ENCODE measurements around the gene RASSF3. TPM values are rescaled to one million over a fixed set of nuclear protein-coding genes. Genes with fewer than 3 reads are reported as not detected.

RASSF3 gene
- total and polyA plus RNA-seq, 2 of the 13 experiments (the other 11 are each of a cell fraction or from before 2014, with no cell fraction given): 15.5 to 16.0 TPM

DNA sequence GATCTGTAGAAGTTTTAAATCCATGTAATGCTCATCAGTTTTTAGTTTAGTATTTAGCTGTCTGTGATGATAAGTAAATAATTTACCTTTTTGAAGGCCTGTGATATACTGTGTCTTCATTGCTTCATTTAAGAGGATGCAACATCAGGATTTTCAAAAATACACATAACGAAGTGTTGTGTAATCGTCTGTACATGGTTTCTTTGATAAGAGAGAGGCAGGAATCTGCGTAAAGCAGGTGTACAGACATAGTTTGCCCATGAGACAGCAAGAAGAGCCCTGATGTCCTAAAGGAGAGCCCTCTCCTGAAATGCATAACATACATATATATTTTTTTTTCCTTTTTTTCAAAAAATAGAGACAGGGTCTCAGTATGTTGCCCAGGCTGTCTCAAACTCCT lies 44.8 kb downstream of the RASSF3 start:
- Histone ChIP-seq H3K79me2 (ENCODE audit: insufficient read depth, low read length) (peaks cover 32% of the 10 kb centered on the region), H3K9me3 (ENCODE audit: low read length) (no peaks in the 10 kb centered on the region), H3K27me3 (ENCODE audit: control insufficient read depth in 1 of 2, insufficient read depth in 2 of 2, low read length in 2 of 2) (no peaks in the 10 kb centered on the region), H2AFZ (ENCODE audit: low read length) (no peak overlapping the region), H3K27ac (ENCODE audit: extremely low read length, insufficient read depth, low read length) (peak overlapping the region; percentile 50), H3K4me3 (replicated peaks in 1 of 3; ENCODE audit: insufficient read depth in 1 of 3, low read depth in 2 of 3, low read length in 3 of 3) (no peak overlapping the region), H3K36me3 (replicated peaks in 1 of 2; ENCODE audit: control insufficient read depth in 1 of 2, insufficient read depth in 2 of 2, low read length in 2 of 2) (no peaks in the 10 kb centered on the region), H3K9ac (ENCODE audit: insufficient read depth, low read depth, low read length) (no peak overlapping the region), H3K4me2 (ENCODE audit: low read depth, low read length) (peak overlapping the region; percentile 39), H4K20me1 (ENCODE audit: insufficient read depth, low read length) (0 out of 2 replicates have a peak, but pooled peaks cover 2% of the 10 kb centered on the region), H3K4me1 (ENCODE audit: insufficient read depth, low read length) (peaks cover 74% of the 10 kb centered on the region)
- ChIA-PET POLR2A (interaction anchor here (1.3 kb wide), 1 partner anchor 21 kb away, joined by 4 read pairs; no protein-coding TSS in a partner anchor), CTCF (ENCODE audit: low intra/inter-chr PET ratio, low total read pairs) (no interaction called here)
- peak; percentile 56 for ATAC-seq
- intact Hi-C loops (cut with micrococcal nuclease; ENCODE audit: unreplicated experiment) (loop anchor here (1.0 to 5.0 kb wide), 3 partner anchors 21 to 43 kb away; partner anchors contain the start of gene RASSF3), in situ Hi-C loops (cut with HindIII; ENCODE audit: extremely low pct_ligation_motif_present, low pct_unique_long_range_greater_than_20kb) (no loop called here)
- WGBS (ENCODE audit: low lambda C conversion rate): 10% methylated on average over 3 of the region's 3 CpGs
- DNase-seq (ENCODE audit: low spot score): peak; percentile 85
- FAIRE-seq: peak; percentile 72
- no TSS peak for BruUV-seq (replicated peaks)
- TF ChIP-seq SMC3 (IDR thresholded peaks at IDR 0.05; ENCODE audit: low read length) (peak; percentile 24; the same call in 1 of the 2 replicates), RCOR2 (CRISPR knock-in tag; IDR thresholded peaks at IDR 0.05) (peak; percentile 56; the same call in 1 of the 2 replicates), BCL6 (CRISPR knock-in tag; IDR thresholded peaks at IDR 0.05) (peak; percentile 58; the same call in 1 of the 2 replicates), CEBPB (IDR thresholded peaks at IDR 0.05; ENCODE audit: borderline replicate concordance, low read depth, low read length) (peak; percentile 97), ISL2 (CRISPR knock-in tag; IDR thresholded peaks at IDR 0.05) (peak; percentile 31; the same call in 1 of the 2 replicates), THAP11 (CRISPR knock-in tag; IDR thresholded peaks at IDR 0.05) (peak; percentile 50; the same call in 1 of the 2 replicates), FOXP1 (IDR thresholded peaks at IDR 0.05) (no peak), FOXP1 (CRISPR knock-in tag; IDR thresholded peaks at IDR 0.05) (peak; percentile 53; the same call in 1 of the 2 replicates), TEAD3 (CRISPR knock-in tag; optimal IDR thresholded peaks at IDR 0.05; ENCODE audit: borderline replicate concordance) (peak; percentile 78), FOXA3 (CRISPR knock-in tag; IDR thresholded peaks at IDR 0.05) (peak; percentile 67; the same call in 1 of the 2 replicates), HDAC2 (CRISPR knock-in tag; IDR thresholded peaks at IDR 0.05) (peak; percentile 16; the same call in 1 of the 2 replicates), EP300 (IDR thresholded peaks at IDR 0.05; ENCODE audit: low read depth in 2 of 2, low read length in 2 of 2) (peak; percentile 57 to 73; a peak in 2 of 4 replicates), EP300 (CRISPR knock-in tag; IDR thresholded peaks at IDR 0.05; ENCODE audit: borderline replicate concordance) (no peak), MED1 (CRISPR knock-in tag; IDR thresholded peaks at IDR 0.05) (no peak), GATA4 (IDR thresholded peaks at IDR 0.05; ENCODE audit: borderline replicate concordance, low read depth) (0 out of 2 replicates have a peak, but pooled peaks have one; percentile 50)
- TF ChIP-seq, protein P1, sequence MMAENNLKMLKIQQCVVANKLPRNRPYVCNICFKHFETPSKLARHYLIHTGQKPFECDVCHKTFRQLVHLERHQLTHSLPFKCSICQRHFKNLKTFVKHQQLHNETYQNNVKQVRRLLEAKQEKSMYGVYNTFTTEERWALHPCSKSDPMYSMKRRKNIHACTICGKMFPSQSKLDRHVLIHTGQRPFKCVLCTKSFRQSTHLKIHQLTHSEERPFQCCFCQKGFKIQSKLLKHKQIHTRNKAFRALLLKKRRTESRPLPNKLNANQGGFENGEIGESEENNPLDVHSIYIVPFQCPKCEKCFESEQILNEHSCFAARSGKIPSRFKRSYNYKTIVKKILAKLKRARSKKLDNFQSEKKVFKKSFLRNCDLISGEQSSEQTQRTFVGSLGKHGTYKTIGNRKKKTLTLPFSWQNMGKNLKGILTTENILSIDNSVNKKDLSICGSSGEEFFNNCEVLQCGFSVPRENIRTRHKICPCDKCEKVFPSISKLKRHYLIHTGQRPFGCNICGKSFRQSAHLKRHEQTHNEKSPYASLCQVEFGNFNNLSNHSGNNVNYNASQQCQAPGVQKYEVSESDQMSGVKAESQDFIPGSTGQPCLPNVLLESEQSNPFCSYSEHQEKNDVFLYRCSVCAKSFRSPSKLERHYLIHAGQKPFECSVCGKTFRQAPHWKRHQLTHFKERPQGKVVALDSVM (CRISPR knock-in tag; IDR thresholded peaks at IDR 0.05): peak; percentile 21; the same call in 1 of the 2 replicates
- TF ChIP-seq, protein P2, sequence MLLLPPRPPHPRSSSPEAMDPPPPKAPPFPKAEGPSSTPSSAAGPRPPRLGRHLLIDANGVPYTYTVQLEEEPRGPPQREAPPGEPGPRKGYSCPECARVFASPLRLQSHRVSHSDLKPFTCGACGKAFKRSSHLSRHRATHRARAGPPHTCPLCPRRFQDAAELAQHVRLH (CRISPR knock-in tag; IDR thresholded peaks at IDR 0.05; ENCODE audit: borderline replicate concordance, low read depth): no peak
- TF ChIP-seq, protein P3, sequence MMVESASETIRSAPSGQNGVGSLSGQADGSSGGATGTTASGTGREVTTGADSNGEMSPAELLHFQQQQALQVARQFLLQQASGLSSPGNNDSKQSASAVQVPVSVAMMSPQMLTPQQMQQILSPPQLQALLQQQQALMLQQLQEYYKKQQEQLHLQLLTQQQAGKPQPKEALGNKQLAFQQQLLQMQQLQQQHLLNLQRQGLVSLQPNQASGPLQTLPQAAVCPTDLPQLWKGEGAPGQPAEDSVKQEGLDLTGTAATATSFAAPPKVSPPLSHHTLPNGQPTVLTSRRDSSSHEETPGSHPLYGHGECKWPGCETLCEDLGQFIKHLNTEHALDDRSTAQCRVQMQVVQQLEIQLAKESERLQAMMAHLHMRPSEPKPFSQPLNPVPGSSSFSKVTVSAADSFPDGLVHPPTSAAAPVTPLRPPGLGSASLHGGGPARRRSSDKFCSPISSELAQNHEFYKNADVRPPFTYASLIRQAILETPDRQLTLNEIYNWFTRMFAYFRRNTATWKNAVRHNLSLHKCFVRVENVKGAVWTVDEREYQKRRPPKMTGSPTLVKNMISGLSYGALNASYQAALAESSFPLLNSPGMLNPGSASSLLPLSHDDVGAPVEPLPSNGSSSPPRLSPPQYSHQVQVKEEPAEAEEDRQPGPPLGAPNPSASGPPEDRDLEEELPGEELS (CRISPR knock-in tag; IDR thresholded peaks at IDR 0.05): peak; percentile 42; the same call in 1 of the 2 replicates
- TF ChIP-seq, protein P4, sequence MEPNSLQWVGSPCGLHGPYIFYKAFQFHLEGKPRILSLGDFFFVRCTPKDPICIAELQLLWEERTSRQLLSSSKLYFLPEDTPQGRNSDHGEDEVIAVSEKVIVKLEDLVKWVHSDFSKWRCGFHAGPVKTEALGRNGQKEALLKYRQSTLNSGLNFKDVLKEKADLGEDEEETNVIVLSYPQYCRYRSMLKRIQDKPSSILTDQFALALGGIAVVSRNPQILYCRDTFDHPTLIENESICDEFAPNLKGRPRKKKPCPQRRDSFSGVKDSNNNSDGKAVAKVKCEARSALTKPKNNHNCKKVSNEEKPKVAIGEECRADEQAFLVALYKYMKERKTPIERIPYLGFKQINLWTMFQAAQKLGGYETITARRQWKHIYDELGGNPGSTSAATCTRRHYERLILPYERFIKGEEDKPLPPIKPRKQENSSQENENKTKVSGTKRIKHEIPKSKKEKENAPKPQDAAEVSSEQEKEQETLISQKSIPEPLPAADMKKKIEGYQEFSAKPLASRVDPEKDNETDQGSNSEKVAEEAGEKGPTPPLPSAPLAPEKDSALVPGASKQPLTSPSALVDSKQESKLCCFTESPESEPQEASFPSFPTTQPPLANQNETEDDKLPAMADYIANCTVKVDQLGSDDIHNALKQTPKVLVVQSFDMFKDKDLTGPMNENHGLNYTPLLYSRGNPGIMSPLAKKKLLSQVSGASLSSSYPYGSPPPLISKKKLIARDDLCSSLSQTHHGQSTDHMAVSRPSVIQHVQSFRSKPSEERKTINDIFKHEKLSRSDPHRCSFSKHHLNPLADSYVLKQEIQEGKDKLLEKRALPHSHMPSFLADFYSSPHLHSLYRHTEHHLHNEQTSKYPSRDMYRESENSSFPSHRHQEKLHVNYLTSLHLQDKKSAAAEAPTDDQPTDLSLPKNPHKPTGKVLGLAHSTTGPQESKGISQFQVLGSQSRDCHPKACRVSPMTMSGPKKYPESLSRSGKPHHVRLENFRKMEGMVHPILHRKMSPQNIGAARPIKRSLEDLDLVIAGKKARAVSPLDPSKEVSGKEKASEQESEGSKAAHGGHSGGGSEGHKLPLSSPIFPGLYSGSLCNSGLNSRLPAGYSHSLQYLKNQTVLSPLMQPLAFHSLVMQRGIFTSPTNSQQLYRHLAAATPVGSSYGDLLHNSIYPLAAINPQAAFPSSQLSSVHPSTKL (CRISPR knock-in tag; IDR thresholded peaks at IDR 0.05): peak; percentile 79

Measured in HepG2 (cell line).